Measurements from ENCODE around the gene TAC3. TPM values are rescaled to one million over a fixed set of nuclear protein-coding genes. Genes with fewer than 3 reads are reported as not detected.
"Not testable (repeated sequence)": the region's sequence is repeated elsewhere in the genome, so short reads cannot be mapped to it uniquely, and the experiment has no call there.

TAC3 gene
- total RNA-seq, 1 donor from 2014 or later = not detected

DNA sequence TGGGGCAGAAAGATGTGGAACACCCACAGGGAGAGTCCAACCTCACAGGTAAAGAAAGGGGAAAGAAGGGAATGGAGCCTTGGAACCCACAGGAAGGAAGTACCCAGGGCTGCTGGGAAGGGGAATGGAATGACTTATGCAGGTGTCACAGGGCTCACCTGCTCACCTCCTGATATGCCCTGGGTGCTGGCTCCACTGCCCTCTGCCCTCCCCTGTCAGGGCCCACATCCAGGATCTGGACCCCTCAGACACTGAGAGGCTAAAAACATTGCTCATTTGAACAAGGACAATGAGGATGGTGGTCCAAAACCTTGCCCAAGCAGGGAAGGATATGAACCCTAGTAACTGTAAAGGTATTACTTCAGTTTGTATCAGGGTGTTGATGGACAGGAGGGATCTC is 29.3 kb downstream of the TAC3 start:
- no peak for DNase-seq (ENCODE audit: low read depth in 2 of 2)

DNA sequence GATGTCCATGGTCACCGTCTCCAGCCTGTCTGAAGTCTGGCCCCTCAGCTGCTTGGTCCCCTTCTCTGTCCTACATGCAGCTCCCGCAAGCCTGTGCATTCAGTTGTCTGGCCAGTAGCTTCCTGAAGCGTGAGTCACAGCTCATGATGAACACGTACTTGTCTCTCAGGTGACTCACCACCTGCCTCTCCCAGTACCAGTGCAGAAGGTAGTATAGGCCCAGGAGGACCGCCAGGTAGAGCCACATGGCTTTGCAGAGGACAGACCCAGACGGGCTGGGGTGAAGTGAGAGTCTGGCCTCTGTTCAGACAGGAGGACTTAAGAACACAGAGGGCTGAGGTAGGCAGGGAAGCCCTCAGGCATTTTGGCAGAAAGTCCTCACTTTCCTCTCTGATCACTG is 30.6 kb downstream of the TAC3 start:
- DNase-seq (ENCODE audit: low read depth in 2 of 2) = peak in 1 of 2 donors; percentile 43

DNA sequence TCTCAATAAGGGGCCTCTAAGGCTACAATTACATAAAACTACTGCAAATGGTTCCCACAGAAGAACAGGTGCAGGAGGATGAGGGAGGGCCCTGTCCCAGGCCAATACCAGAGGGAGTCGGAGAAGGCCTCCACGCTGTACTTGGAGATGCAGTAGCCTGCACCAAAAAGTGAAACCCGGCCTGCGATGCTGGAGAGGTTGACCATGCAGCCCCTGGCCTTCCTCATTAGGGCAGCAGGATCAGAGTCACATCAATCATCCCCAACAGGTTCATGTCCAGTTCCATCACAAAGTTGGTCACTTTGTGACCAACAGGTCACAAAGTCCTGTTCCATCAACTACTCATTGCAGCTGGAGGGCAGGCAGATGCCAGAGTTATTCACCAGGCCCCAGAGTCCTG is 32.9 kb downstream of the TAC3 start:
- DNase-seq (ENCODE audit: low read depth in 2 of 2) = no peak

DNA sequence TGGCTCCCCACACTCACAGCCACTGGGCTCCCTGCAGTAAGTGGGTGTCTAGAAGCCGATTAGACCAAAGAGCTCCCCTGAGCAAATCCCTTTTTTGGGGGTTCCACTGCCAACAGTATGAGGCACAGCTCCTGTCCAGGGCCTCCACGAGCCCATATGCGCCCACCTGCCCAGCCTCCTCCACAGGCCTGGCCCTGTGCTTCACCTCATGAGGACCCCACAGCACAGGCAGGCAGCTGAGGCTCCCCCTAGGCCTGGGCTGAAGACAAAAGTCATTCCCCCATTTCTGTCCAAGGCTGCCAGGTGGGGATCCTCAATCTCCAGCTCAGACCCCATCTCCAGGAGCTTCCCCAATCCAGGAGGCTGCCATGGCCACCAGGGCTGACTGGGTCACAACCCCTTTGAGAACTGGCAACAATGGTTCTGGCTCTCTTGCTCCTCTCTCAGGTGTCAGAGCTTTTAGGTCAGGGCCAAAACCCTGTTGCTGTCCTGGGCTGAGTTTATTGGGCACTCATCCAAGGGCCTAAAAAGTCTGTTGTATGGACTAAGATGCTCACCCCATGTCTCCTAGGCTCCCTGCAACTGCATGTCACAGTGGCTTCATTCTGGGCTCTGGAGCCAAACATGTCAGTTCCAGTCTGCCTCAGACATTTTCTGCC is 33.6 kb downstream of the TAC3 start:
- DNase-seq (ENCODE audit: low read depth in 2 of 2) = not testable (repeated sequence)

DNA sequence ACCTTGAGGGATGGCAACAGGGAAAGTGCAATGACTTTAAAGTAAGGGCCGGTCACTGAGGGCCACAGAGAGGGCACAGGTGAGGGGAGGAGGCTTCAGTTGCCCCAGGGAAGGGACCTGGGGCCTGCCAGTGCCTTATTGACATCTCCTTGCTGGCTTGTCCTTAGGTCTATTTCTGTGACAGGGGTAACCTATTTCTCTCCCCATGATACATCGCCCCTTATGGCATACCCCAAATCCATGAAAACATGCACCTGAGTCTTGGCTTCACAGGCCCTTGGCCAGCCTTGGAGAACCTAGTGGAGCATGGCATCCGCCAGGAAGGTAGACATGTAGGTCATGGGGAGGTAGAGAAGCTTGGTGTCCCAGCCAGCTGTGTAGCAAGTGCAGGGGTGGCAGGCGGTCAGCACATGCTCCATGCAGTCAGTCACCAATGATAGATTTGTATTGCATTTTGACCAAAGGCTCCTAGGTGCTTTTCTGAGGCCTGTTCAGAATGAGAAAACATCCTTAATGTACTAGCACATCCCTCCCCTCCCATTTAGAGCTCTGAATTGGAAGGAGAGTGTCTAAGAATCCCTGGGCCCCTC is 35.3 kb downstream of the TAC3 start:
- no peak for DNase-seq (ENCODE audit: low read depth in 2 of 2)

DNA sequence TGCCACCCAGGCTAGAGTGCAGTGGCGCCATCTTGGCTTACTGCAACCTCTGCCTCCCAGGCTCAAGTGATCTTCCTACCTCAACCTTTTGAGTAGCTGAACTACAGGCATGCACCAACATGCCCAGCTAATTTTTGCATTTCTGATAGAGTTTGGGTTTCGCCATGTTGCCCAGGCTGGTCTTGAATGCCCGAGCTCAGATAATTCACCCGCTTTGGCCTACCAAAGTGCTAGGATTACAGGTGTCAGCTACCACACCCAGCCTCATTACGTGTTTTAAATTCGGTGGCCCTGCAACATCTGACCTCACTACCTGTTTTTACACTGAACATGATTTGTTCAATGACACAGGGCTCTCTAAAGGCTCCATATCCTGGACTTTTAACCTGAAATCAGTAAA is 36.1 kb downstream of the TAC3 start:
- no peak for DNase-seq (ENCODE audit: low read depth in 2 of 2)

DNA sequence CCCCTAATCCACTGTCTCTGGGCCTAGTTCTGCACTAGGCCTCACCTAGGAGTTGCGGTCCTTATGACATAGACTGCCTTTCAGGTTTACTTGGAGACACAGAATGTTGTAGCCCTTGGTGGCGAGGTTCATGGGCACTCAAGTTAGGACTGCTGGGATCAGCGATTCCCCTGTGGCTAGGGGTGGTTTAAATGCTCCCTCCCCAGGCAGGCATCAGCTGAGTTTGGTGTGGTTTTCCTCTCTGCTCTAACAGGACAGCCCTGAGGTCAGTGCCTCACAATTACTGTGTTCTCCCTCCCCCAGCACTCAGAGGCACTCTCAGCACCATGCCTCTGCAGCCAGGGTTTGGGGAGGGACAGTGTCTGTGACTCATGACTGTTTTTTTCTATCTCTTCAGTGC is 36.7 kb downstream of the TAC3 start:
- no peak for DNase-seq (ENCODE audit: low read depth in 2 of 2)

DNA sequence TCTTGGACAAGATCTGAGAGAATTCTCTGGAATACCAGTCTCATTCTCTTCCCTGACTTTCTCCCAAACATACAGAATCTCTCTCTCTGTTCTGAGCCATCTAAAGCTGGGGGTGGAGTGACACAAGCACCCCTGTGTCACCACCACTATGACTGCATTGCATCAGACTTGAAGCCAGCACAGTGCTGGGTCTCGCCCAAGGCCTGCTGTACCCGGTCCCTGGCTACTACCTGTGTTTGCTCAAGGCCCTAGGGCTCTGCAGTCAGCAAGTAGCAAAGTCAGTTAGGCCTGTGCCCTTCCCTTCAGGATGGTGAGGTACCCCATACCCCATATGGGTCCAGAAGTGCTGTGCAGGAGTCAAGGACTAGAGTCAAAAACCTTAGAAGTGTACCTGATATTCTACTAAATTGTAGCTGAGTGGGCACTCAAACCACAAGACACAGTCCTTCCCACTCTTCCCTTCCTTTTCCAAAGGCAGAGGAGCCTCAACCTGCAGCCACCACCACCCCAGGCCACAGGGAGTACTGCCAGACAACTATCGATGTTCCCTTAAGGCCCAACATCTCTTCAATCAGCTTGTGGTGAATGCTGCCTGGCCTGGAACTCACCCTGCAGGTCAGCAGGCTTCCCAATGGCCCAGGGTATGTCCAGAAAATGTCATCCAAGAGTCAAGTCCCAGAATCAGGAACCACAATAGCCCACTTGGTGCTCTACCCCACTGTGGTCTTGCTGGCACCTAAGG is 37.8 kb downstream of the TAC3 start:
- DNase-seq (ENCODE audit: low read depth in 2 of 2) = no peak

DNA sequence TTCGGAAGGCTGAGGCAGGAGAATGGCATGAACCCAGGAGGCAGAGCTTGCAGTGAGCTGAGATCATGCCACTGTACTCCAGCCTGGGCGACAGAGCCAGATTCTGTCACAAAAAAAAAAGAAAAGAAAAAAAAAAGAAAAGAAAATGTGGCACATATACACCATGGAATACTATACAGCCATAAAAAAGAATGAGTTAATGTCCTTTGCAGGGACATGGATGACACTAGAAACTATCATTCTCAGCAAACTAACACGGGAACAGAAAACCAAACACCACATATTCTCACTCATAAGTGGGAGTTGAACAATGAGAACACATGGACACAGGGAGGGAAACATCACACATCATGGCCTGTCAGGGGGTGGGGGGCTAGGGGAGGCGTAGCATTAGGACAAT is 39.0 kb downstream of the TAC3 start:
- DNase-seq (ENCODE audit: low read depth in 2 of 2) = not testable (repeated sequence)

DNA sequence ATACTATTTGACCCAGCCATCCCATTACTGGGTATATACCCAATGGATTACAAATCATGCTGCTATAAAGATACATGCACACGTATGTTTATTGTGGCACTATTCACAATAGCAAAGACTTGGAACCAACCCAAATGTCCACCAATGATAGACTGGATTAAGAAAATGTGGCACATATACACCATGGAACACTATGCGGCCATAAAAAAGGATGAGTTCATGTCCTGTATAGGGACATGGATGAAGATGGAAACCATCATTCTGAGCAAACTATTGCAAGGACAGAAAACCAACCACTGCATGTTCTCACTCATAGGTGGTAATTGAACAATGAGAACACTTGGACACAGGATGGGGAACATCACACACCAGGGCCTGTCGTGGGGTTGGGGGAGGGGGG is 42.1 kb downstream of the TAC3 start:
- not testable (repeated sequence) for DNase-seq (ENCODE audit: low read depth in 2 of 2)

DNA sequence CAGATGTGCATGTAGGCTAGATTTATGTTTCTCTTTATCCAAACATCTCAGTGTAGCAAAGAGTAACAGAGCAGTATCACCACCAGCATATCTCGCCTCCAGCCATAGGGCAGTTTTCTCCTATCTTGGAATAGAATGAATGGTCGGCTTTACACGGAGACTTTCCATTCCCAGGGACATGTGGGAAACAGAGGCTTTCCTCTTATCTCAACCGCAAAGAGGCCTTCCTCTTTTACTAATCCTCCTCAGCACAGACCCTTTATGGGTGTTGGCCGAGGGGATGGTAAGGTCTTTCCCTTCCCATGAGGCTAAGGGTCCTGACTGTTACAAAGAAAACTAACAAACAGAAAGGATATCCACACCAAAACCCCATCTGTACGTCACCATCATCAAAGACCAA is 47.4 kb downstream of the TAC3 start:
- DNase-seq (ENCODE audit: low read depth in 2 of 2) = not testable (repeated sequence)

DNA sequence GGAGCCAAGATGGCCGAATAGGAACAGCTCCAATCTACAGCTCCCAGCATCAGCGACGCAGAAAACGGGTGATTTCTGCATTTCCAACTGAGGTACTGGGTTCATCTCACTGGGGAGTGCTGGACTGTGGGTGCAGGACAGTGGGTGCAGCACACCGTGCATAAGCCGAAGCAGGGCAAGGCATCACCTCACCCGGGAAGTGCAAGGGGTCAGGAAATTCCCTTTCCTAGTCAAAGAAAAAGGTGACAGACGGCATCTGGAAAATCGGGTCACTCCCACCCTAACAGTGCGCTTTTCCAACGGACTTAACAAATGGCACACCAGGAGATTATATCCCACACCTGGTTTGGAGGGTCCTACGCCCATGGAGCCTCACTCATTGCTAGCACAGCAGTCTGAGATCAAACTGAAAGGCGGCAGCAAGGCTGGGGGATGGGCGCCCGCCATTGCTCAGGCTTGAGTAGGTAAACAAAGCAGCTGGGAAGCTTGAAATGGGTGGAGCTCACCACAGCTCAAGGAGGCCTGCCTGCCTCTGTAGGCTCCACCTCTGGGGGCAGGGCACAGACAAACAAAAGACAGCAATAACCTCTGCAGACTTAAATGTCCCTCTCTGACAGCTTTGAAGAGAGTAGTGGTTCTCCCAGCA is 50.2 kb downstream of the TAC3 start:
- DNase-seq (ENCODE audit: low read depth in 2 of 2) = not testable (repeated sequence)

DNA sequence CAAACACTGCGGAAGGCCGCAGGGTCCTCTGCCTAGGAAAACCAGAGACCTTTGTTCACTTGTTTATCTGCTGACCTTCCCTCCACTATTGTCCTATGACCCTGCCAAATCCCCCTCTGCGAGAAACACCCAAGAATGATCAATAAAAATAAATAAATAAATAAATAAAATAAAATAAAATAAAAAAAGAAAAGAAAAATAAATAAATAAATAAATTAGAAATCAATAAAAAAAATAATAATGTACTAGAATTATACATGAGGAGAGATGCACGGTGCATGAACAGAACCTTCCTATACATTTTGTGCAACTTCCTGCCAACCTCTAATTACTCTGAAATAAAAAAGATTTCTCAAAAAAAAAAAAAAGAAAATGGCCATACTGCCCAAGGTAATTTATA is 51.2 kb downstream of the TAC3 start:
- not testable (repeated sequence) for DNase-seq (ENCODE audit: low read depth in 2 of 2)

DNA sequence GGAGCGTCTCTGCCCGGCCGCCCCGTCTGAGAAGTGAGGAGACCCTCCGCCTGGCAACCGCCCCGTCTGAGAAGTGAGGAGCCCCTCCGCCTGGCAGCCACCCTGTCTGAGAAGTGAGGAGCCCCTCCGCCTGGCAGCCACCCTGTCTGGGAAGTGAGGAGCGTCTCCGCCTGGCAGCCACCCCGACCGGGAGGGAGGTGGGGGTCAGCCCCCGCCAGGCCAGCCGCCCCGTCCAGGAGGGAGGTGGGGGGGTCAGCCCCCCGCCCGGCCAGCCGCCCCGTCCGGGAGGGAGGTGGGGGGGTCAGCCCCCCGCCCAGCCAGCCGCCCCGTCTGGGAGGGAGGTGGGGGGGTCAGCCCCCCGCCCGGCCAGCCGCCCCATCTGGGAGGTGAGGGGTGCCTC is 52.8 kb downstream of the TAC3 start:
- DNase-seq (ENCODE audit: low read depth in 2 of 2) = not testable (repeated sequence)

DNA sequence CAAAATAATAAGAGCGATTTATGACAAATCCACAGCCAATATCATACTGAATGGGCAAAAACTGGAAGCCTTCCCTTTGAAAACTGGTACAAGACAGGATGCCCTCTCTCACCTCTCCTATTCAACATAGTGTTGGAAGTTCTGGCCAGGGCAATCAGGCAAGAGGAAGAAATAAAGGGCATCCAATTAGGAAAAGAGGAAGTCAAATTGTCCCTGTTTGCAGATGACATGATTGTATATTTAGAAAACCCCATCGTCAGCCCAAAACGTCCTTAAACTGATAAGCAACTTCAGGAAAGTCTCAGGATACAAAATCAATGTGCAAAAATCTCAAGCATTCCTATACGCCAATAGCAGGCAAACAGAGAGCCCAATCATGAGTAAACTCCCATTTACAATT is 54.1 kb downstream of the TAC3 start:
- not testable (repeated sequence) for DNase-seq (ENCODE audit: low read depth in 2 of 2)

Other genes with a start within 250 kb of the TAC3 start
- not detected in 2 replicates for gene SDR9C7, start 82.1 kb downstream of the TAC3 start, total RNA-seq
- gene RDH16, start 58.9 kb downstream of the TAC3 start, total RNA-seq = under 0.01 TPM in 2 replicates
- gene ZBTB39, start 10.0 kb downstream of the TAC3 start, total RNA-seq = 5.4 and 8.9 TPM in 2 replicates
- gene MYO1A, start 33.6 kb upstream of the TAC3 start, total RNA-seq = not detected in 2 replicates
- gene NEMP1, start 62.3 kb upstream of the TAC3 start, total RNA-seq = 2.8 and 3.6 TPM in 2 replicates
- 4.4 and 9.3 TPM in 2 replicates for gene NAB2, start 72.6 kb upstream of the TAC3 start, total RNA-seq
- gene STAT6, start 94.8 kb upstream of the TAC3 start, total RNA-seq = 6.7 and 10.5 TPM in 2 replicates
- gene LRP1, start 112.0 kb upstream of the TAC3 start, total RNA-seq = 0.60 and 1.3 TPM in 2 replicates
- gene LRP1-AS, start 131.1 kb upstream of the TAC3 start, total RNA-seq = not detected in 2 replicates
- gene NXPH4, start 200.3 kb upstream of the TAC3 start, total RNA-seq = under 0.01 TPM in 1 of 2 replicates, not detected in the other
- 120 and 142 TPM in 2 replicates for gene SHMT2, start 213.2 kb upstream of the TAC3 start, total RNA-seq
- gene STAC3, start 234.7 kb upstream of the TAC3 start, total RNA-seq = 0.22 and 0.40 TPM in 2 replicates